Endothelial cell (in vitro differentiated cells): Measurements from ENCODE around the gene TAT. TPM values are rescaled to one million over a fixed set of nuclear protein-coding genes. Genes with fewer than 3 reads are reported as not detected.
"Not testable (repeated sequence)": the region's sequence is repeated elsewhere in the genome, so short reads cannot be mapped to it uniquely, and the experiment has no call there.

Experiments used
- DNase-seq: peaks from one replicate; pipeline ENCODE4 v3.0.0; 2021; ENCODE audit warnings: low spot score
- H3K27ac Mint-ChIP-seq: one replicate; pipeline ENCODE4 v1.8.0; 2021; ENCODE audit warnings: mixed read lengths, inconsistent platforms; ENCODE audit not compliant: unreplicated experiment
- H3K27me3 Mint-ChIP-seq: one replicate; pipeline ENCODE4 v1.8.0; 2021; ENCODE audit warnings: mild to moderate bottlenecking, moderate library complexity, mixed read lengths, inconsistent platforms; ENCODE audit not compliant: unreplicated experiment
- H3K36me3 Mint-ChIP-seq: one replicate; pipeline ENCODE4 v1.8.0; 2021; ENCODE audit warnings: mild to moderate bottlenecking, low read depth, mixed read lengths, inconsistent platforms; ENCODE audit not compliant: unreplicated experiment
- H3K4me1 Mint-ChIP-seq: one replicate; pipeline ENCODE4 v1.8.0; 2021; ENCODE audit warnings: mild to moderate bottlenecking, mixed read lengths, inconsistent platforms; ENCODE audit not compliant: unreplicated experiment
- H3K4me3 Mint-ChIP-seq: one replicate; pipeline ENCODE4 v1.8.0; 2021; ENCODE audit warnings: mild to moderate bottlenecking, mixed read lengths, inconsistent platforms; ENCODE audit not compliant: unreplicated experiment
- H3K9me3 Mint-ChIP-seq: one replicate; pipeline ENCODE4 v1.8.0; 2021; ENCODE audit warnings: mixed read lengths, inconsistent platforms; ENCODE audit not compliant: unreplicated experiment
- total RNA-seq: library from RNA; stranded (reverse); fragmentation: NEBNext Ultra II Directional; extraction: Animal tissue kit (Norgen Biotek cat#: 25700); gene quantifications from one replicate; pipeline ENCODE4 v1.2.1, GENCODE V29; 2021; ENCODE audit not compliant: unreplicated experiment
- TF ChIP-seq, protein P1 (sequence below): fragments of 200-600 bp; sonication (generic); IDR thresholded peaks from one replicate; pipeline ENCODE4 v1.5.0; 2021; ENCODE audit warnings: antibody characterized with exemption; ENCODE audit not compliant: unreplicated experiment

TAT gene
- total RNA-seq, 1 donor from 2014 or later: not detected

DNA sequence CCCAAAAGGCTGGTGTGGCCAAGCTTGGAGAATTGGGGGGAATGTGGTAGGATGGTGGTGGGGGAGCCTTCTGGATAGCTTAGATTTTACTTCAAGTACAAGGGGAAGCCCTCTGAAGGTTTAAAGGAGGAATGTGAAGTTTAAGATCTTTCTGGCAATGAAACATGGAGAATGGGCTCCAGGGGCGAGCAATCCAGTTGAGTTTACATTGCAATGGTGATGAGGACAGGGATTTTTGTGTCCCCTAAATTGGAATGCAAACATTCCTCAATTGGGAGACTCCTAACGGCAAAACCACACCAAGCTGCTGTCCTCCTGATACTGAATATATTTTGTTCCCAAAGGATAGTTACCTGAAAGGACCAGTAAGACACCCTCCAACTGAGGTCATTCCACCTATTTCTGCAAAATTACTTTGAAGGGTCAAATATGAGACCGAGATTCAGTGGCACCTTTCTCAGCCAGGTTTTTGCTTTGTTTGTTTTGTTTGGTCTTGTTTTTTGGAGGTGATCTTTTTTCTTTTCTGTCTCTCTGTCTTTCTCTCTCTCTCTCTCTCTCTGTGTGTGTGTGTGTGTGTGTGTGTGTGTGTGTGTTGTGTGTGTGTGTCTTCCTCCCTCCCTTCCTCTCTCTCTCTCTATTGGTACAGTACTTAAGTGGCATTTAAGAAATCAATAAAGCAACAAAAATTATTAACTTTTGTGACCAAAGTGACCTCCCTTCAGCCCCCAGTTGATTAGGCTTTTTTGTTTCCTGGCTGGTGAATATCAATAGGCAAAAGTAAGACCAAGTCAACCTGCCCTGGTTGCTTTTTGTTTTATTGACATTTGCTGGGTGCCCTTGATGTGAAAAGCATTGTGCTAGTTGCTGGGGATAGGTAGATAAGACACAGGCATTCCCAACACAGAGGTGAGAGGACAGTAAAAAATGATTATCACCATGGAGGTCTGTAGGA is 16.4 kb upstream of the TAT start:
- Mint-ChIP-seq H3K9me3 (no peaks in the 10 kb centered on the region), H3K4me3 (no peak overlapping the region), H3K4me1 (peaks cover 3% of the 10 kb centered on the region), H3K27me3 (peaks cover 2% of the 10 kb centered on the region), H3K27ac (no peak overlapping the region), H3K36me3 (no peaks in the 10 kb centered on the region)
- TF ChIP-seq, protein P1, sequence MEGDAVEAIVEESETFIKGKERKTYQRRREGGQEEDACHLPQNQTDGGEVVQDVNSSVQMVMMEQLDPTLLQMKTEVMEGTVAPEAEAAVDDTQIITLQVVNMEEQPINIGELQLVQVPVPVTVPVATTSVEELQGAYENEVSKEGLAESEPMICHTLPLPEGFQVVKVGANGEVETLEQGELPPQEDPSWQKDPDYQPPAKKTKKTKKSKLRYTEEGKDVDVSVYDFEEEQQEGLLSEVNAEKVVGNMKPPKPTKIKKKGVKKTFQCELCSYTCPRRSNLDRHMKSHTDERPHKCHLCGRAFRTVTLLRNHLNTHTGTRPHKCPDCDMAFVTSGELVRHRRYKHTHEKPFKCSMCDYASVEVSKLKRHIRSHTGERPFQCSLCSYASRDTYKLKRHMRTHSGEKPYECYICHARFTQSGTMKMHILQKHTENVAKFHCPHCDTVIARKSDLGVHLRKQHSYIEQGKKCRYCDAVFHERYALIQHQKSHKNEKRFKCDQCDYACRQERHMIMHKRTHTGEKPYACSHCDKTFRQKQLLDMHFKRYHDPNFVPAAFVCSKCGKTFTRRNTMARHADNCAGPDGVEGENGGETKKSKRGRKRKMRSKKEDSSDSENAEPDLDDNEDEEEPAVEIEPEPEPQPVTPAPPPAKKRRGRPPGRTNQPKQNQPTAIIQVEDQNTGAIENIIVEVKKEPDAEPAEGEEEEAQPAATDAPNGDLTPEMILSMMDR: no peak
- no peak for DNase-seq

DNA sequence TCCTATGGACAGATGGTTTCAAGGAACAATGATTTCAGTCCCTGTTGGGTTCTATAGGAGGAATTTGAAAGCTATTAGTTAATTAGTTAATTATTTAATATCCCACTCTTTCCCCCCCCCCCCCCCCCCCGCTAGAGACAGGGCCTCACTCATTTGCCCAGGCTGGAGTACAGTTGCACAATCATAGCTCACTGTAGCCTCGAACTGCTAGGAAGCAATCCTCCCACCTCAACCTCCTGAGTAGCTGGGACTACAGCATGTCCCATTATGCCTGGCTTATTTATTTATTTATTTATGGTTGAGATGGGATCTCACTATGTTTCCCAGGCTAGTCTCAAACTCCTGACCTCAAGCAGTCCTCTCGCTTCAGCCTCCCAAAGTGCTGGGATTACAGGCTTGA is 15.0 kb upstream of the TAT start:
- peaks cover 2% of the 10 kb centered on the region for H3K27me3 Mint-ChIP-seq
- TF ChIP-seq, protein P1: no peak
- no peak overlapping the region for H3K27ac Mint-ChIP-seq
- no peaks in the 10 kb centered on the region for H3K9me3 Mint-ChIP-seq
- DNase-seq: no peak
- no peak overlapping the region for H3K4me3 Mint-ChIP-seq
- H3K36me3 Mint-ChIP-seq: no peaks in the 10 kb centered on the region
- H3K4me1 Mint-ChIP-seq: no peaks in the 10 kb centered on the region

- H3K4me1 Mint-ChIP-seq: no peaks in the 10 kb centered on the region
- peaks cover 2% of the 10 kb centered on the region for H3K27me3 Mint-ChIP-seq
- no peaks in the 10 kb centered on the region for H3K9me3 Mint-ChIP-seq
- no peaks in the 10 kb centered on the region for H3K36me3 Mint-ChIP-seq
- H3K4me3 Mint-ChIP-seq: no peak overlapping the region
- no peak for DNase-seq
- no peak overlapping the region for H3K27ac Mint-ChIP-seq
- TF ChIP-seq, protein P1: no peak
Observed at GRCh38 chr16:71590584-71590983, 13.7 kb upstream of the TAT start.

DNA sequence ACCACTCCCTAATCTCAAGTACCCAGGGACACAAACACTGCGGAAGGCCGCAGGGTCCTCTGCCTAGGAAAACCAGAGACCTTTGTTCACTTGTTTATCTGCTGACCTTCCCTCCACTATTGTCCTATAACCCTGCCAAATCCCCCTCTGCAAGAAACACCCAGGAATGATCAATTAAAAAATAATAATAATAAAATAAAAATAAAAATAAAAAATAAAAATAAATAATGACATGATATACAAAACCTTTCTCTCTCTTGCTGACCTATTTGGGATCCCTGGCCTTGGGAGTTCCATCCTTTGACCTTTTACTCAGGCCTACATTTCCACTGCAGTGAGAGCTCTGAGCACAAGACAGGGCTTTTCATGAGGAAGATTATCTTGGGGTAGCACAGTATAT is 13.2 kb upstream of the TAT start:
- H3K9me3 Mint-ChIP-seq, H3K4me3 Mint-ChIP-seq, DNase-seq, H3K27me3 Mint-ChIP-seq, H3K36me3 Mint-ChIP-seq, H3K27ac Mint-ChIP-seq, H3K4me1 Mint-ChIP-seq: not testable (repeated sequence)

GRCh38 chr16:71589334-71589733 is 12.4 kb upstream of the TAT start:
- not testable (repeated sequence) for H3K9me3 Mint-ChIP-seq, H3K27ac Mint-ChIP-seq

DNA sequence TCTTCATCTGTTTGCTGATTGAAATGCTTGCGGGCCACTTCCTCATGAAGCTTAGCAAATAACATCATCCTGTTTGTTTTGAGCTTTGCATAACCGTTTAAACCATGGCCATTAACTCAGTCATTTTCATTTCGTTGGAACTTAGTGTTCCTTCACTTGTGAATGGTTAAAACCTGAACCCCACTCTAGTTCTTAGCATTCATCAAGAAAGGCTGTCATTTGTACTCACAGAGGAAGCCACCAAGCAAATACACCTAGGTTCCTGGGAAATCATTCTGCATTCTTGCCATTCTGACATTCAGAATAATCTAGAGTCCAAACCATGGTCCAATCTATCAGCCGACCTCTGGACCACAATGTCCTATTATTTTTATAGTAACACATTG is 8.4 kb upstream of the TAT start:
- H3K4me3 Mint-ChIP-seq: no peak overlapping the region
- no peaks in the 10 kb centered on the region for H3K9me3 Mint-ChIP-seq
- no peaks in the 10 kb centered on the region for H3K27me3 Mint-ChIP-seq
- TF ChIP-seq, protein P1: no peak
- no peak for DNase-seq
- no peaks in the 10 kb centered on the region for H3K36me3 Mint-ChIP-seq
- no peaks in the 10 kb centered on the region for H3K4me1 Mint-ChIP-seq
- no peak overlapping the region for H3K27ac Mint-ChIP-seq

More at GRCh38 chr16:71589334-71589733, 12.4 kb upstream of the TAT start:
- not testable (repeated sequence) for H3K27me3 Mint-ChIP-seq, H3K36me3 Mint-ChIP-seq, DNase-seq, H3K4me1 Mint-ChIP-seq, H3K4me3 Mint-ChIP-seq
